ENCODE measurements around the gene FOXB1. TPM values are rescaled to one million over a fixed set of nuclear protein-coding genes. Genes with fewer than 3 reads are reported as not detected.

FOXB1 gene
- total and polyA plus RNA-seq, 2 experiments from 2014 or later, result 4.7 to 6.7 TPM

- Mint-ChIP-seq H3K27me3 (ENCODE audit: insufficient read depth, low read depth, poor library complexity) (peaks cover 64% of the 10 kb centered on the region), H3K4me3 (peak overlapping the region; percentile 79), H3K36me3 (ENCODE audit: low read depth) (no peaks in the 10 kb centered on the region; the same call in 1 of the 3 replicates), H3K4me1 (peaks cover 65% of the 10 kb centered on the region), H3K9me3 (no peaks in the 10 kb centered on the region), H3K27ac (no peak overlapping the region)
- peaks cover 24% of the 10 kb centered on the region for H3K79me2 ChIP-seq (replicated peaks; ENCODE audit: insufficient read depth)
- H4K20me1 ChIP-seq (replicated peaks; ENCODE audit: insufficient read depth), result 0 out of 2 replicates have a peak, but pooled peaks cover 2% of the 10 kb centered on the region
- H3K36me3 ChIP-seq (ENCODE audit: insufficient read depth), result no peaks in the 10 kb centered on the region
- H3K27ac ChIP-seq (ENCODE audit: low read depth), result no peak overlapping the region
- ATAC-seq (peak; percentile 7), DNase-seq (ENCODE audit: low spot score) (peak; percentile 76)
- peak overlapping the region; percentile 93 for H3K4me2 ChIP-seq
- no peaks in the 10 kb centered on the region for H3K9me2 ChIP-seq (ENCODE audit: insufficient read depth)
- peaks cover 67% of the 10 kb centered on the region for H3K27me3 ChIP-seq (ENCODE audit: insufficient read depth)
- no peak for TF ChIP-seq EZH2 (IDR thresholded peaks at IDR 0.05; ENCODE audit: low read depth, unreplicated experiment)
- TF ChIP-seq CREB1 (CRISPR knock-in tag; IDR thresholded peaks at IDR 0.05; ENCODE audit: low read depth), result no peak
- TF ChIP-seq, protein P1, sequence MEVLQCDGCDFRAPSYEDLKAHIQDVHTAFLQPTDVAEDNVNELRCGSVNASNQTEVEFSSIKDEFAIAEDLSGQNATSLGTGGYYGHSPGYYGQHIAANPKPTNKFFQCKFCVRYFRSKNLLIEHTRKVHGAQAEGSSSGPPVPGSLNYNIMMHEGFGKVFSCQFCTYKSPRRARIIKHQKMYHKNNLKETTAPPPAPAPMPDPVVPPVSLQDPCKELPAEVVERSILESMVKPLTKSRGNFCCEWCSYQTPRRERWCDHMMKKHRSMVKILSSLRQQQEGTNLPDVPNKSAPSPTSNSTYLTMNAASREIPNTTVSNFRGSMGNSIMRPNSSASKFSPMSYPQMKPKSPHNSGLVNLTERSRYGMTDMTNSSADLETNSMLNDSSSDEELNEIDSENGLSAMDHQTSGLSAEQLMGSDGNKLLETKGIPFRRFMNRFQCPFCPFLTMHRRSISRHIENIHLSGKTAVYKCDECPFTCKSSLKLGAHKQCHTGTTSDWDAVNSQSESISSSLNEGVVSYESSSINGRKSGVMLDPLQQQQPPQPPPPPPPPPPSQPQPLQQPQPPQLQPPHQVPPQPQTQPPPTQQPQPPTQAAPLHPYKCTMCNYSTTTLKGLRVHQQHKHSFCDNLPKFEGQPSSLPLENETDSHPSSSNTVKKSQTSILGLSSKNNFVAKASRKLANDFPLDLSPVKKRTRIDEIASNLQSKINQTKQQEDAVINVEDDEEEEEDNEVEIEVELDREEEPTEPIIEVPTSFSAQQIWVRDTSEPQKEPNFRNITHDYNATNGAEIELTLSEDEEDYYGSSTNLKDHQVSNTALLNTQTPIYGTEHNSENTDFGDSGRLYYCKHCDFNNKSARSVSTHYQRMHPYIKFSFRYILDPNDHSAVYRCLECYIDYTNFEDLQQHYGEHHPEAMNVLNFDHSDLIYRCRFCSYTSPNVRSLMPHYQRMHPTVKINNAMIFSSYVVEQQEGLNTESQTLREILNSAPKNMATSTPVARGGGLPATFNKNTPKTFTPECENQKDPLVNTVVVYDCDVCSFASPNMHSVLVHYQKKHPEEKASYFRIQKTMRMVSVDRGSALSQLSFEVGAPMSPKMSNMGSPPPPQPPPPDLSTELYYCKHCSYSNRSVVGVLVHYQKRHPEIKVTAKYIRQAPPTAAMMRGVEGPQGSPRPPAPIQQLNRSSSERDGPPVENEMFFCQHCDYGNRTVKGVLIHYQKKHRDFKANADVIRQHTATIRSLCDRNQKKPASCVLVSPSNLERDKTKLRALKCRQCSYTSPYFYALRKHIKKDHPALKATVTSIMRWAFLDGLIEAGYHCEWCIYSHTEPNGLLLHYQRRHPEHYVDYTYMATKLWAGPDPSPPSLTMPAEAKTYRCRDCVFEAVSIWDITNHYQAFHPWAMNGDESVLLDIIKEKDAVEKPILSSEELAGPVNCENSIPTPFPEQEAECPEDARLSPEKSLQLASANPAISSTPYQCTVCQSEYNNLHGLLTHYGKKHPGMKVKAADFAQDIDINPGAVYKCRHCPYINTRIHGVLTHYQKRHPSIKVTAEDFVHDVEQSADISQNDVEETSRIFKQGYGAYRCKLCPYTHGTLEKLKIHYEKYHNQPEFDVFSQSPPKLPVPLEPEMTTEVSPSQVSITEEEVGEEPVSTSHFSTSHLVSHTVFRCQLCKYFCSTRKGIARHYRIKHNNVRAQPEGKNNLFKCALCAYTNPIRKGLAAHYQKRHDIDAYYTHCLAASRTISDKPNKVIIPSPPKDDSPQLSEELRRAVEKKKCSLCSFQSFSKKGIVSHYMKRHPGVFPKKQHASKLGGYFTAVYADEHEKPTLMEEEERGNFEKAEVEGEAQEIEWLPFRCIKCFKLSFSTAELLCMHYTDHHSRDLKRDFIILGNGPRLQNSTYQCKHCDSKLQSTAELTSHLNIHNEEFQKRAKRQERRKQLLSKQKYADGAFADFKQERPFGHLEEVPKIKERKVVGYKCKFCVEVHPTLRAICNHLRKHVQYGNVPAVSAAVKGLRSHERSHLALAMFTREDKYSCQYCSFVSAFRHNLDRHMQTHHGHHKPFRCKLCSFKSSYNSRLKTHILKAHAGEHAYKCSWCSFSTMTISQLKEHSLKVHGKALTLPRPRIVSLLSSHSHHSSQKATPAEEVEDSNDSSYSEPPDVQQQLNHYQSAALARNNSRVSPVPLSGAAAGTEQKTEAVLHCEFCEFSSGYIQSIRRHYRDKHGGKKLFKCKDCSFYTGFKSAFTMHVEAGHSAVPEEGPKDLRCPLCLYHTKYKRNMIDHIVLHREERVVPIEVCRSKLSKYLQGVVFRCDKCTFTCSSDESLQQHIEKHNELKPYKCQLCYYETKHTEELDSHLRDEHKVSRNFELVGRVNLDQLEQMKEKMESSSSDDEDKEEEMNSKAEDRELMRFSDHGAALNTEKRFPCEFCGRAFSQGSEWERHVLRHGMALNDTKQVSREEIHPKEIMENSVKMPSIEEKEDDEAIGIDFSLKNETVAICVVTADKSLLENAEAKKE (CRISPR knock-in tag; IDR thresholded peaks at IDR 0.05), result no peak
- TF ChIP-seq EZH2phosphoT487 (IDR thresholded peaks at IDR 0.05; ENCODE audit: unreplicated experiment), result no peak
- peak overlapping the region; percentile 82 for H3K4me3 ChIP-seq
- H3F3A ChIP-seq (replicated peaks; ENCODE audit: low read depth), result peaks cover 25% of the 10 kb centered on the region
- peaks cover 53% of the 10 kb centered on the region for H3K4me1 ChIP-seq (ENCODE audit: insufficient read depth)
- H2AFZ ChIP-seq, result no peak overlapping the region; the same call in 1 of the 2 replicates
These were observed 788 bp downstream of the FOXB1 start for GRCh38 chr15:60004846-60005351.
